Measurements from ENCODE around the gene GBE1.

GBE1 gene

GRCh38 chr3:81789691-81790090 lies 28.2 kb upstream of the GBE1 start:
- Histone ChIP-seq H3K27me3 (ENCODE audit: insufficient read depth, low read depth, severe bottlenecking) (no peaks in the 10 kb centered on the region), H3K27ac (no peak overlapping the region), H3K9me3 (ENCODE audit: severe bottlenecking) (no peaks in the 10 kb centered on the region), H3K36me3 (no peaks in the 10 kb centered on the region), H3K4me3 (ENCODE audit: low read depth, low read length) (no peak overlapping the region)
- no peak for DNase-seq
- TF ChIP-seq CTCF (IDR thresholded peaks at IDR 0.05; ENCODE audit: low read depth, low read length): no peak

GRCh38 chr3:81788610-81789009 lies 27.2 kb upstream of the GBE1 start:
- no peaks in the 10 kb centered on the region for H3K27me3 ChIP-seq (ENCODE audit: insufficient read depth, low read depth, severe bottlenecking)
- no peak for TF ChIP-seq CTCF (IDR thresholded peaks at IDR 0.05; ENCODE audit: low read depth, low read length)
- H3K27ac ChIP-seq: no peak overlapping the region
- no peak overlapping the region for H3K4me3 ChIP-seq (ENCODE audit: low read depth, low read length)
- no peaks in the 10 kb centered on the region for H3K36me3 ChIP-seq
- H3K9me3 ChIP-seq (ENCODE audit: severe bottlenecking): no peaks in the 10 kb centered on the region
- DNase-seq: no peak

- Histone ChIP-seq H3K27ac (no peak overlapping the region), H3K9me3 (ENCODE audit: severe bottlenecking) (no peaks in the 10 kb centered on the region), H3K36me3 (no peaks in the 10 kb centered on the region), H3K4me3 (ENCODE audit: low read depth, low read length) (no peak overlapping the region), H3K27me3 (ENCODE audit: insufficient read depth, low read depth, severe bottlenecking) (no peaks in the 10 kb centered on the region)
- no peak for DNase-seq
- no peak for TF ChIP-seq CTCF (IDR thresholded peaks at IDR 0.05; ENCODE audit: low read depth, low read length)
Observed at GRCh38 chr3:81788044-81788443, 26.6 kb upstream of the GBE1 start.

- Histone ChIP-seq H3K27ac (no peak overlapping the region), H3K9me3 (ENCODE audit: severe bottlenecking) (no peaks in the 10 kb centered on the region), H3K27me3 (ENCODE audit: insufficient read depth, low read depth, severe bottlenecking) (no peaks in the 10 kb centered on the region), H3K4me3 (ENCODE audit: low read depth, low read length) (no peak overlapping the region), H3K36me3 (no peaks in the 10 kb centered on the region)
- no peak for TF ChIP-seq CTCF (IDR thresholded peaks at IDR 0.05; ENCODE audit: low read depth, low read length)
- DNase-seq: no peak
Observed at GRCh38 chr3:81782585-81782984, 21.1 kb upstream of the GBE1 start.

GRCh38 chr3:81778678-81779182 lies 17.3 kb upstream of the GBE1 start:
- TF ChIP-seq CTCF (IDR thresholded peaks at IDR 0.05; ENCODE audit: low read depth, low read length): no peak
- DNase-seq: no peak
- H3K27me3 ChIP-seq (ENCODE audit: insufficient read depth, low read depth, severe bottlenecking): no peaks in the 10 kb centered on the region
- H3K4me3 ChIP-seq (ENCODE audit: low read depth, low read length): no peak overlapping the region
- no peaks in the 10 kb centered on the region for H3K9me3 ChIP-seq (ENCODE audit: severe bottlenecking)
- no peak overlapping the region for H3K27ac ChIP-seq
- H3K36me3 ChIP-seq: no peaks in the 10 kb centered on the region

GRCh38 chr3:81776643-81777042 lies 15.2 kb upstream of the GBE1 start:
- TF ChIP-seq CTCF (IDR thresholded peaks at IDR 0.05; ENCODE audit: low read depth, low read length): no peak
- Histone ChIP-seq H3K27me3 (ENCODE audit: insufficient read depth, low read depth, severe bottlenecking) (no peaks in the 10 kb centered on the region), H3K27ac (no peak overlapping the region), H3K9me3 (ENCODE audit: severe bottlenecking) (no peaks in the 10 kb centered on the region), H3K36me3 (no peaks in the 10 kb centered on the region), H3K4me3 (ENCODE audit: low read depth, low read length) (no peak overlapping the region)
- no peak for DNase-seq

All from WERI-Rb-1 (cell line).